GM21515 (cell line): ENCODE results near the gene SCN7A.
"Not testable (repeated sequence)": the region's sequence is repeated elsewhere in the genome, so short reads cannot be mapped to it uniquely, and the experiment has no call there.

Experiments
- ATAC-seq: cut with Tn5 transposase; IDR thresholded peaks from one replicate; pipeline ENCODE4 v1.9.1; 2021; ENCODE audit not compliant: unreplicated experiment

Gene SCN7A

GRCh38 chr2:166494140-166494624 lies at the start of gene SCN7A:
Gene SCN7A, minus strand, starts transcription at chr2:166494249. Its CDS starts 16,553 bp downstream, at chr2:166477696.
- no peak for ATAC-seq

- peak; percentile 99 for ATAC-seq
Measured at GRCh38 chr2:166539340-166540162, 45.5 kb upstream of the SCN7A start.

- no peak for ATAC-seq
Measured at GRCh38 chr2:166536111-166536510, 42.1 kb upstream of the SCN7A start.

GRCh38 chr2:166521155-166521554 lies 27.1 kb upstream of the SCN7A start:
- no peak for ATAC-seq

GRCh38 chr2:166520604-166521003 lies 26.6 kb upstream of the SCN7A start:
- ATAC-seq: no peak

GRCh38 chr2:166519391-166519962 lies 25.4 kb upstream of the SCN7A start:
- ATAC-seq: no peak

- ATAC-seq: no peak
Measured at GRCh38 chr2:166518634-166519390, 24.8 kb upstream of the SCN7A start.

GRCh38 chr2:166517533-166518061 lies 23.5 kb upstream of the SCN7A start:
- ATAC-seq: no peak

GRCh38 chr2:166516712-166517303 lies 22.8 kb upstream of the SCN7A start:
- no peak for ATAC-seq

- no peak for ATAC-seq
Measured at GRCh38 chr2:166513952-166514351, 19.9 kb upstream of the SCN7A start.

- ATAC-seq: no peak
Measured at GRCh38 chr2:166499281-166499680, 5.2 kb upstream of the SCN7A start.

- ATAC-seq: no peak
Measured at GRCh38 chr2:166491461-166491860, 2.6 kb downstream of the SCN7A start.

- ATAC-seq: no peak
Measured at GRCh38 chr2:166487171-166487570, 6.9 kb downstream of the SCN7A start.

GRCh38 chr2:166485558-166486178 lies 8.4 kb downstream of the SCN7A start:
- ATAC-seq: no peak

- ATAC-seq: no peak
Measured at GRCh38 chr2:166472332-166472731, 21.7 kb downstream of the SCN7A start.

GRCh38 chr2:166468124-166469024 lies 25.7 kb downstream of the SCN7A start:
- no peak for ATAC-seq

- ATAC-seq: no peak
Measured at GRCh38 chr2:166464187-166464586, 29.9 kb downstream of the SCN7A start.

GRCh38 chr2:166463640-166464039 lies 30.4 kb downstream of the SCN7A start:
- ATAC-seq: no peak

GRCh38 chr2:166458674-166459073 lies 35.4 kb downstream of the SCN7A start:
- no peak for ATAC-seq

GRCh38 chr2:166455823-166456222 lies 38.2 kb downstream of the SCN7A start:
- not testable (repeated sequence) for ATAC-seq
